ENCODE measurements around the gene DNAJA3. TPM values are rescaled to one million over a fixed set of nuclear protein-coding genes. Genes with fewer than 3 reads are reported as not detected.

The DNAJA3 gene
- total and polyA plus RNA-seq, 9 of the 15 experiments (the other 6 are each of a cell fraction or from before 2014, with no cell fraction given) = 8.1 to 105 (median 79.0) TPM

DNA sequence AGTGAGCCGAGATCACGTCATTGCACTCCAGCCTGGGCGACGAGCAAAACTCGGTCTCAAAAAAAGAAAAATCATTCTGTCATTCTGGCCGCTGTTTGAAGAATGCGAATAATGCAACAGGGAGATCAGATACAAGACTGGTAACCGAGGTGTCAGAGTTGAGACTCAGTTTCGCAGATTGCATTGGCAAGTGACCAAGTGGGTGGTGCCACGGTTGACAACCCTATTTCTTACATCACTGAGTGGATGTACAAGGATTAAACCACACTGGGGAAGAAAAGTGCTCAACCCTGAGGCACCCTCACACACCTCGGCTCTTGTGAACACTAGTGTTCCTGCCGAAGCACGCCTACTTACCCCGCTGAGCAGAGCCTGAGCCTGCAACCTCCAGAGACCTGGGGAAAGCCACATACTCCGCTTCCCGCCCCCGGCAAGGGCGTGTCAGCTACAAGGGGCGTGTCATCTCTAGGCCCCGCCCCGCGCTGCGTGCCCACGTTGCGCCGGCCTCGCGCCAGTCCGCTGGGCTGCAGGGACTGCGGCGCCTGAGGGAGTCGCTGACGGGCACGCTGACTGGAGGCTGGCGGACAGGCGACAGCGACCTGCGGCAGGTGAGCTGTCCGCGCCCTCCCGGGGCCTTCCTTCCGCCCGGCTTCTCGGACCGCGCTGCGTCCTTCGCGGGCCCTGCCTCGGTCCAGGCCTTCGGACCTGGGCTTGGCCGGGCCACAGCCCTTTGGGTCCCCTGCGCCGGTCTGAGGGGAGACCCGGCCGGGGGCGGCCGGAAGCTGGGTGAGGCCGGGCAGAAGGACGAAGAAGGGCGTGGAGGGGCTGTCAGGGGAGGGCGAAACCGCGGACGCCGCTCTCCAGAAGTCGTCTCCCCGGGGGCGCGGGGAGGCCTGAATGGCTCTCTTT, 50.5 kb downstream of the DNAJA3 start, which contains the start of gene HMOX2 (continued):
- TF ChIP-seq, protein P1, sequence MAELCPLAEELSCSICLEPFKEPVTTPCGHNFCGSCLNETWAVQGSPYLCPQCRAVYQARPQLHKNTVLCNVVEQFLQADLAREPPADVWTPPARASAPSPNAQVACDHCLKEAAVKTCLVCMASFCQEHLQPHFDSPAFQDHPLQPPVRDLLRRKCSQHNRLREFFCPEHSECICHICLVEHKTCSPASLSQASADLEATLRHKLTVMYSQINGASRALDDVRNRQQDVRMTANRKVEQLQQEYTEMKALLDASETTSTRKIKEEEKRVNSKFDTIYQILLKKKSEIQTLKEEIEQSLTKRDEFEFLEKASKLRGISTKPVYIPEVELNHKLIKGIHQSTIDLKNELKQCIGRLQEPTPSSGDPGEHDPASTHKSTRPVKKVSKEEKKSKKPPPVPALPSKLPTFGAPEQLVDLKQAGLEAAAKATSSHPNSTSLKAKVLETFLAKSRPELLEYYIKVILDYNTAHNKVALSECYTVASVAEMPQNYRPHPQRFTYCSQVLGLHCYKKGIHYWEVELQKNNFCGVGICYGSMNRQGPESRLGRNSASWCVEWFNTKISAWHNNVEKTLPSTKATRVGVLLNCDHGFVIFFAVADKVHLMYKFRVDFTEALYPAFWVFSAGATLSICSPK (IDR thresholded peaks at IDR 0.05; ENCODE audit: borderline replicate concordance) = no peak
- TF ChIP-seq PML (IDR thresholded peaks at IDR 0.05; ENCODE audit: low read length) (0 out of 2 replicates have a peak, but pooled peaks have one; percentile 17), HDAC1 (IDR thresholded peaks at IDR 0.05) (peak in 1 of 2 experiments; percentile 65; a peak in 2 of 4 replicates), HNRNPK (IDR thresholded peaks at IDR 0.05; ENCODE audit: low read depth, low read length, poor library complexity, severe bottlenecking) (no peak), MXI1 (IDR thresholded peaks at IDR 0.05; ENCODE audit: low read depth, low read length) (peak; percentile 76; the same call in 1 of the 2 replicates), TCF3 (CRISPR knock-in tag; IDR thresholded peaks at IDR 0.05) (no peak), ARNT (IDR thresholded peaks at IDR 0.05) (no peak; a peak in 1 of 4 replicates), MEIS2 (IDR thresholded peaks at IDR 0.05; ENCODE audit: partially characterized antibody) (peak; percentile 83), RFX5 (IDR thresholded peaks at IDR 0.05; ENCODE audit: low read depth, low read length) (no peak), ZNF253 (CRISPR knock-in tag; conservative IDR thresholded peaks at IDR 0.05) (no peak), ZC3H11A (IDR thresholded peaks at IDR 0.05; ENCODE audit: low read depth, low read length) (no peak), NRF1 (conservative IDR thresholded peaks at IDR 0.05 in 1 of 2, IDR thresholded peaks at IDR 0.05 in 1 of 2) (peak; percentile 92 to 94), MTA2 (IDR thresholded peaks at IDR 0.05; ENCODE audit: low read depth) (no peak), LEF1 (IDR thresholded peaks at IDR 0.05) (no peak), CBFB (CRISPR knock-in tag; IDR thresholded peaks at IDR 0.05) (no peak), KDM5B (IDR thresholded peaks at IDR 0.05; ENCODE audit: insufficient replicate concordance, low read depth, low read length) (peak; percentile 89), ERF (CRISPR knock-in tag; IDR thresholded peaks at IDR 0.05) (0 out of 2 replicates have a peak, but pooled peaks have one; percentile 82)
- TF ChIP-seq, protein P2, sequence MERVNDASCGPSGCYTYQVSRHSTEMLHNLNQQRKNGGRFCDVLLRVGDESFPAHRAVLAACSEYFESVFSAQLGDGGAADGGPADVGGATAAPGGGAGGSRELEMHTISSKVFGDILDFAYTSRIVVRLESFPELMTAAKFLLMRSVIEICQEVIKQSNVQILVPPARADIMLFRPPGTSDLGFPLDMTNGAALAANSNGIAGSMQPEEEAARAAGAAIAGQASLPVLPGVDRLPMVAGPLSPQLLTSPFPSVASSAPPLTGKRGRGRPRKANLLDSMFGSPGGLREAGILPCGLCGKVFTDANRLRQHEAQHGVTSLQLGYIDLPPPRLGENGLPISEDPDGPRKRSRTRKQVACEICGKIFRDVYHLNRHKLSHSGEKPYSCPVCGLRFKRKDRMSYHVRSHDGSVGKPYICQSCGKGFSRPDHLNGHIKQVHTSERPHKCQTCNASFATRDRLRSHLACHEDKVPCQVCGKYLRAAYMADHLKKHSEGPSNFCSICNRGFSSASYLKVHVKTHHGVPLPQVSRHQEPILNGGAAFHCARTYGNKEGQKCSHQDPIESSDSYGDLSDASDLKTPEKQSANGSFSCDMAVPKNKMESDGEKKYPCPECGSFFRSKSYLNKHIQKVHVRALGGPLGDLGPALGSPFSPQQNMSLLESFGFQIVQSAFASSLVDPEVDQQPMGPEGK (CRISPR knock-in tag; IDR thresholded peaks at IDR 0.05; ENCODE audit: borderline replicate concordance) = no peak
- TF ChIP-seq, protein P3, sequence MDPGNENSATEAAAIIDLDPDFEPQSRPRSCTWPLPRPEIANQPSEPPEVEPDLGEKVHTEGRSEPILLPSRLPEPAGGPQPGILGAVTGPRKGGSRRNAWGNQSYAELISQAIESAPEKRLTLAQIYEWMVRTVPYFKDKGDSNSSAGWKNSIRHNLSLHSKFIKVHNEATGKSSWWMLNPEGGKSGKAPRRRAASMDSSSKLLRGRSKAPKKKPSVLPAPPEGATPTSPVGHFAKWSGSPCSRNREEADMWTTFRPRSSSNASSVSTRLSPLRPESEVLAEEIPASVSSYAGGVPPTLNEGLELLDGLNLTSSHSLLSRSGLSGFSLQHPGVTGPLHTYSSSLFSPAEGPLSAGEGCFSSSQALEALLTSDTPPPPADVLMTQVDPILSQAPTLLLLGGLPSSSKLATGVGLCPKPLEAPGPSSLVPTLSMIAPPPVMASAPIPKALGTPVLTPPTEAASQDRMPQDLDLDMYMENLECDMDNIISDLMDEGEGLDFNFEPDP (CRISPR knock-in tag; IDR thresholded peaks at IDR 0.05) = no peak
- TF ChIP-seq, protein P4, sequence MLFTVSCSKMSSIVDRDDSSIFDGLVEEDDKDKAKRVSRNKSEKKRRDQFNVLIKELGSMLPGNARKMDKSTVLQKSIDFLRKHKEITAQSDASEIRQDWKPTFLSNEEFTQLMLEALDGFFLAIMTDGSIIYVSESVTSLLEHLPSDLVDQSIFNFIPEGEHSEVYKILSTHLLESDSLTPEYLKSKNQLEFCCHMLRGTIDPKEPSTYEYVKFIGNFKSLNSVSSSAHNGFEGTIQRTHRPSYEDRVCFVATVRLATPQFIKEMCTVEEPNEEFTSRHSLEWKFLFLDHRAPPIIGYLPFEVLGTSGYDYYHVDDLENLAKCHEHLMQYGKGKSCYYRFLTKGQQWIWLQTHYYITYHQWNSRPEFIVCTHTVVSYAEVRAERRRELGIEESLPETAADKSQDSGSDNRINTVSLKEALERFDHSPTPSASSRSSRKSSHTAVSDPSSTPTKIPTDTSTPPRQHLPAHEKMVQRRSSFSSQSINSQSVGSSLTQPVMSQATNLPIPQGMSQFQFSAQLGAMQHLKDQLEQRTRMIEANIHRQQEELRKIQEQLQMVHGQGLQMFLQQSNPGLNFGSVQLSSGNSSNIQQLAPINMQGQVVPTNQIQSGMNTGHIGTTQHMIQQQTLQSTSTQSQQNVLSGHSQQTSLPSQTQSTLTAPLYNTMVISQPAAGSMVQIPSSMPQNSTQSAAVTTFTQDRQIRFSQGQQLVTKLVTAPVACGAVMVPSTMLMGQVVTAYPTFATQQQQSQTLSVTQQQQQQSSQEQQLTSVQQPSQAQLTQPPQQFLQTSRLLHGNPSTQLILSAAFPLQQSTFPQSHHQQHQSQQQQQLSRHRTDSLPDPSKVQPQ (CRISPR knock-in tag; IDR thresholded peaks at IDR 0.05; ENCODE audit: borderline replicate concordance) = no peak
